Nephron progenitor cell (in vitro differentiated cells): ENCODE results near the gene INPP5A.

Experiments
- DNase-seq: peaks from one replicate; pipeline ENCODE4 v3.0.0; 2021
- H3K27ac Mint-ChIP-seq: 2 replicates; pipeline ENCODE4 v1.8.0; 2021; ENCODE audit warnings: mild to moderate bottlenecking, moderate library complexity, mixed read lengths
- H3K27me3 Mint-ChIP-seq: 2 replicates; pipeline ENCODE4 v1.8.0; 2021; ENCODE audit warnings: mild to moderate bottlenecking, low read depth, mixed read lengths; ENCODE audit not compliant: poor library complexity
- H3K36me3 Mint-ChIP-seq: 2 replicates; pipeline ENCODE4 v1.8.0; 2021; ENCODE audit warnings: low read depth, mixed read lengths
- H3K4me1 Mint-ChIP-seq: 2 replicates; pipeline ENCODE4 v1.8.0; 2021; ENCODE audit warnings: mixed read lengths
- H3K4me3 Mint-ChIP-seq: 2 replicates; pipeline ENCODE4 v1.8.0; 2021; ENCODE audit warnings: mild to moderate bottlenecking, moderate library complexity, mixed read lengths
- H3K9me3 Mint-ChIP-seq: 2 replicates; pipeline ENCODE4 v1.8.0; 2021; ENCODE audit warnings: mild to moderate bottlenecking, moderate library complexity, mixed read lengths
- CTCF ChIP-seq: fragments of 200-600 bp; sonication (generic); IDR thresholded peaks from 2 replicates; pipeline ENCODE4 v1.5.0; 2021; ENCODE audit warnings: antibody characterized with exemption

The INPP5A gene

DNA sequence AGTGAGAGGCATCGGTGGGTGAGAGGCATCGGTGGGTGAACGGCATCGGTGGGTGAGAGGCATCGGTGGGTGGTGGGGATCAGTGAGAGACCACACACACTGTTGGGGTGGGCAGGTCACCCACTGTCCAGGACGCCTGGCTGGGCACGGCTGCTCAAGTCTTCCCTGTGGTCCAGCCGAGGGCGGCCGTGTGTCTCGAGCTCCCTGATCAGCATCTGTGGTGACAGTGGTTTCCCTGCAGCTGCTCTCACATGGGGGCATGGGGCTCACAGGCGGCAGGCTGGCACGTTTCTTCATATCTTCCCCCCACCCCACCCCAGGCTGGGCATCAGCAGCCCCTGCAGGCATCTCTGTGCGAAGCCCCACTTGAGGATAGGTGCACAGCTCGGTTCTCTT is 170.2 kb downstream of the INPP5A start:
- Mint-ChIP-seq H3K27ac (no peak overlapping the region), H3K27me3 (peaks cover 10% of the 10 kb centered on the region), H3K9me3 (peaks cover 46% of the 10 kb centered on the region), H3K4me1 (peaks cover 12% of the 10 kb centered on the region), H3K4me3 (no peak overlapping the region), H3K36me3 (peaks cover 46% of the 10 kb centered on the region)
- DNase-seq = no peak
- TF ChIP-seq CTCF = no peak

DNA sequence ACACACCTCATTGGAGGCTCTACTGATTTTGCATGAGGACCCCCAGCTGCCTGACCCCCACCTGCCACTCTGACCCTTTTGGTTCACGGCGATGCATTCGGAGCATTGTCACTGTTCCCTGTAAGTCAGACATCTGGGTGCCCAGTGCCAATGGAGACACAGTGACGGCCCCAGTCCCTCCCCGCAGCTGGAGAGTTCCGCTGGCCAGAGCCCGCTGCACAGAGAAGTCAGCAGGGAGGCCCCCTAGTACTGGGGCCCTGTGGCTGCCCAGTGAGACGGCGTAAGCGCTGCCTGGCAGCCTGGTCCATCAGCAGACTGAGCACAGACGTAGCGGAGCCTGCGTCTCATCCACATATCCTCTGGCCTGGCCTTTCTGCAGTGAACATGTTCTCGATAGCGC is 170.9 kb downstream of the INPP5A start:
- Mint-ChIP-seq H3K4me1 (peaks cover 19% of the 10 kb centered on the region), H3K27ac (no peak overlapping the region), H3K4me3 (no peak overlapping the region), H3K36me3 (peaks cover 42% of the 10 kb centered on the region), H3K27me3 (peaks cover 13% of the 10 kb centered on the region), H3K9me3 (peaks cover 44% of the 10 kb centered on the region)
- TF ChIP-seq CTCF = no peak
- no peak for DNase-seq

DNA sequence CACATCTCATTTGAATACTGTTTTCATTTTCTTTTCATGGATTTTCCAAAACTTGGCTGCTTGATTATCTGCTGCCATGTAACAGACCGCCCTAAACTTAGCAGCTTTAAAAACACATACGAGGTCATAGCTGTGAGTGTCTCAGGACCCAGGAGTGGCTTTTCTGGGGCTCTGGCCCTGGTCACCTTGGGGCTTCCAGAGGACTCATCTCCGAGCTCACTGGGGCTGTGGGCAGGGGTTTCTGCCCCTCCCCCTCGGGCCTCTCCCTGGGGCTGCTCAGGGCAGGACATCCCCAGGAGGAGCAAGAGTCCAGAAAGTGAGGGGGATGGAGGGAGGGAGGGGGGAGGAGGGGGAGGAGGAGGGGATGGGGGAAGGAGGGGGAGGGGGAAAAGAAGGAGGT is 171.3 kb downstream of the INPP5A start:
- H3K4me1 Mint-ChIP-seq = peaks cover 24% of the 10 kb centered on the region
- peaks cover 13% of the 10 kb centered on the region for H3K27me3 Mint-ChIP-seq
- peak; percentile 0 for DNase-seq
- H3K36me3 Mint-ChIP-seq = peaks cover 37% of the 10 kb centered on the region
- no peak for TF ChIP-seq CTCF
- peaks cover 39% of the 10 kb centered on the region for H3K9me3 Mint-ChIP-seq
- H3K4me3 Mint-ChIP-seq = no peak overlapping the region
- H3K27ac Mint-ChIP-seq = no peak overlapping the region

GRCh38 chr10:132709471-132709951 is 171.9 kb downstream of the INPP5A start:
- TF ChIP-seq CTCF = no peak
- H3K36me3 Mint-ChIP-seq = peaks cover 37% of the 10 kb centered on the region
- H3K4me1 Mint-ChIP-seq = peaks cover 30% of the 10 kb centered on the region
- H3K9me3 Mint-ChIP-seq = peaks cover 37% of the 10 kb centered on the region
- no peak overlapping the region for H3K27ac Mint-ChIP-seq
- peaks cover 13% of the 10 kb centered on the region for H3K27me3 Mint-ChIP-seq
- DNase-seq = peak; percentile 2
- no peak overlapping the region for H3K4me3 Mint-ChIP-seq

- no peak overlapping the region for H3K4me3 Mint-ChIP-seq
These were observed 172.6 kb downstream of the INPP5A start for GRCh38 chr10:132710036-132710686.

More at GRCh38 chr10:132710036-132710686, 172.6 kb downstream of the INPP5A start:
- DNase-seq = peak; percentile 0
- Mint-ChIP-seq H3K4me1 (peaks cover 36% of the 10 kb centered on the region), H3K27me3 (peaks cover 13% of the 10 kb centered on the region), H3K36me3 (peaks cover 37% of the 10 kb centered on the region), H3K27ac (no peak overlapping the region), H3K9me3 (peaks cover 33% of the 10 kb centered on the region)
- TF ChIP-seq CTCF = no peak
